Jurkat, Clone E6-1 (cell line): ENCODE measurements around the gene RANBP1.

ENCODE experiments used
- DNase-seq: peaks from one replicate; pipeline ENCODE4 v3.0.0-alpha.2; 2011; ENCODE audit warnings: low read depth, low spot score
- H3K4me3 ChIP-seq: 2 replicates; pipeline ENCODE4 v1.5.1; 2011; ENCODE audit warnings: mild to moderate bottlenecking, low read length, control low read depth, moderate library complexity

The RANBP1 gene

GRCh38 chr22:20117633-20118299, 1.9 kb downstream of the RANBP1 start:
- DNase-seq: no peak
- peak overlapping the region; percentile 98 for H3K4me3 ChIP-seq

GRCh38 chr22:20118300-20119020, 2.6 kb downstream of the RANBP1 start:
- peak overlapping the region; percentile 98 for H3K4me3 ChIP-seq
- DNase-seq: no peak

GRCh38 chr22:20121856-20122415, 6.0 kb downstream of the RANBP1 start:
- DNase-seq: no peak
- no peak overlapping the region for H3K4me3 ChIP-seq

DNA sequence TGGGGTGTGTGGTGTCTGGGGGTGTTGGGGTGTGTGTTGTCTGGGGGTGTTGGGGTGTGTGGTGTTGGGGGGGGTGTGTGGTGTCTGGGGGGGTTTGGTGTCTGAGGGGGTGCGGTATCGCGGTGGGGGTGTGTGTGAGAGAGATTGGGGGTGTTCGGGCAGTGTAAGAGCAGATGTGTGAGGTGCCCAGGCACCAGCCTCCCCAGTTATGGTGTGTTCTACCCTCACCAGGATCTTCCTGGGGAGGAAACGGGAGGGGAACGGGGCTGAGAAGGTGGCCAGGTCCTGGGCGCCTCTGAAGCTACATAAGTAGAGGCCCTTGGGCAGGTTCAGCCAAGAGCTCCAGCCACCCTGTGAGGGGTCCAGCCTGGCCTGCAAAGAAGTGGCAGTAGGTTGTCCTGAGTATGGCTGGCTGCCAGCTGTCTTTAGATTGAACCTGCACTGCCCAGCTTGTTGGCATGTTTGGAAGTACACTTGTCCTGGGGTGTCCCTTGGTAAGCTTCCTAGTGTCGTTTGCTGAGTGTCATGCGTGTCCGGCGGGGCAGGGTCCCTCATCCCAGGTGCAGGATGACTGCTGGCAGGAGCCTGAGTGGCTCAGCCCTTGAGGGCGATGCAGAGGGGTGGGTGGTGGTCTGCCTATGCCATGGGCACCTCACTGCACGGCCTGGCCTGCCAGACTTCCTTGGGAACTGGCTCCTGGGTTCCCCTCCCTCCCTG, 7.6 kb downstream of the RANBP1 start:
- H3K4me3 ChIP-seq: no peak overlapping the region
- DNase-seq: no peak

- no peak overlapping the region for H3K4me3 ChIP-seq
- no peak for DNase-seq
Observed at GRCh38 chr22:20124083-20124787, 8.3 kb downstream of the RANBP1 start.

- H3K4me3 ChIP-seq: no peak overlapping the region
- DNase-seq: no peak
Observed at GRCh38 chr22:20125201-20126174, 9.6 kb downstream of the RANBP1 start.

DNA sequence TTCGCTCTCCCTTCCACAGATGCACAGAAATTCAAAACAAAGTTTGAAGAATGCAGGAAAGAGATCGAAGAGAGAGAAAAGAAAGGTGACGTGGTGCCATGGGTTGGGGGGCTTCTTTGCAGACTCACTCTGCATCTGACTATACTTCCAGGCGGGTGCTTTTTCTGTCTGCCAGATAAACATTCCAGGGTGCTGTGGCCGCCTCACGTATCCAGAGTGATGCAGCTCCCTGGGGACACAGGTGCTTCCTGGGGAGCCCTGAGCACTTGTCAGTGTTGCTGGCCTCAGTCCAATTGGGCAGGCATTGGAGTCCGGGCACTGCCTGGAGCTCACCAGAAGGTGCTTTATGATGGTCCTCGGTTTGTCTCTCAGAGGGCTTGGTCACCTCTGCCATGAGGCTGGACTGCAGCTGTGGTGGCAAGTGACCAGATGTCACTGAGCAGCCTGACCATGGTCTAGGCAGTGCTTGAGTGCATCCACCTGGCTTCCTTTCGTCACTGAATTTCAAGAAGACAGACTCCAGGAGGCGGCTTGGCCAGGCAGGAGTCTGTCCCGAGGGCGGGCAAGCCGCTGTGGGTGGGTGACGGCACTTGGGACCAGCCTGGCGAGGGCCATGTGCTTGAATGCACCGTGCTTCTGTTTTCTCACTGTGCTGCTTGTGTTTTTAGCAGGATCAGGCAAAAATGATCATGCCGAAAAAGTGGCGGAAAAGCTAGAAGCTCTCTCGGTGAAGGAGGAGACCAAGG, 10.6 kb downstream of the RANBP1 start:
- no peak overlapping the region for H3K4me3 ChIP-seq
- DNase-seq: no peak

- H3K4me3 ChIP-seq: no peak overlapping the region
- no peak for DNase-seq
Observed at GRCh38 chr22:20127318-20127868, 11.5 kb downstream of the RANBP1 start.

- no peak overlapping the region for H3K4me3 ChIP-seq
- no peak for DNase-seq
Observed at GRCh38 chr22:20127869-20128618, 12.1 kb downstream of the RANBP1 start.

- DNase-seq: no peak
- H3K4me3 ChIP-seq: no peak overlapping the region
Observed at GRCh38 chr22:20128619-20128901, 12.7 kb downstream of the RANBP1 start.

DNA sequence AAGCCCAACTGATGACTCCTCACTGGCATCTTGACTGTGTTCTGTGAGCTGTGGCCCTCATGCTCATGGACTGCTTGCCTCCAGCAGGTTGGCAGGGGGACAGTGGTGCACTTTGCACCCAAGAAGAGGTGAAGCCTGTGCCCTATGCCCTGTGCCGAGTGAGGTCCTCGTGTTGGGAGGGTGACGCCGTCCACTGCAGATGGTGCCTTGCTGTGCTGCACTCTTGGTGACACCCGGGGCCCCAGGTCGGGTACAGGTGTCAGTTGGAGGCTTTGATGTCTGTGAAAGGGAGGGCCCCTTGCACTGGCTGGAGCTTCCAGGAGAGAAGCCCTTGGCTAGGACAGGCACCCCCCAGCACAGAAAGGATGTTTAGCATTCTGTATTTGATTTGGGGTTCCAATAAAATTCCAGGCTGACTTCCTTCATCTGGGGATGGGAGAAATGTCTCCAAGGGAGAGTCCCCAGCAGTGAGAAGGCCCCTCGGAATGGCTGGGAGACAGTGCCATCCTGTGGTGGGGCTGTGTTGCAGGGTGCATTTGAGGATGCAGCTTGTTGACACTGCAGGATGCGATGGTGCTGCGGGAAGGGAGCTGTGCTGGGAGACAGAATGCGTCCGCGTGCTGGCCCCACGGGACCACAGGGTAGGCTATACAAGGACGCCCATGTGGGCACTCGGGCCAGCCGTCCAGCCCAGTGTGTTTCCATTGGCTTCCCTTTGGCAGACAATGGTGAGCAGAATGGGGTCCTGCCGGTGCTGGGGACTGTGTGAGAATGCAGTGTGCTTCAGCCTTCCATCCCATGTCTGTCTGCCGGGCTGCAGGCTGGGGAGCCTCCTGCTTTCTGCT, 13.2 kb downstream of the RANBP1 start:
- no peak overlapping the region for H3K4me3 ChIP-seq
- DNase-seq: peak; percentile 41

DNA sequence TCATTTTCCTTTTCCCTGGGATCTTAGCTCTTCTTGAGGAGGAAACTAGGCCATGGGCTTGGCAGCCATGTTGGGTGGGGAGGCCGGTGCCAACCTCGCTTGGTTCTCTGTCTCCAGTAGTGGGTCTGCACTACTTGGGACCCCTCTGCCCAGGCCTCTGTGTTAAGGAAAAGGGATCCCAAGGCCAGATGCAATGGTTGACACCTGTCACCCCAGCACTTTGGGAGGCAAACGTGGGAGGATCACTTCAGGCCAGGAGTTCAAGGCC, 13.8 kb downstream of the RANBP1 start:
- H3K4me3 ChIP-seq: no peak overlapping the region
- no peak for DNase-seq

DNA sequence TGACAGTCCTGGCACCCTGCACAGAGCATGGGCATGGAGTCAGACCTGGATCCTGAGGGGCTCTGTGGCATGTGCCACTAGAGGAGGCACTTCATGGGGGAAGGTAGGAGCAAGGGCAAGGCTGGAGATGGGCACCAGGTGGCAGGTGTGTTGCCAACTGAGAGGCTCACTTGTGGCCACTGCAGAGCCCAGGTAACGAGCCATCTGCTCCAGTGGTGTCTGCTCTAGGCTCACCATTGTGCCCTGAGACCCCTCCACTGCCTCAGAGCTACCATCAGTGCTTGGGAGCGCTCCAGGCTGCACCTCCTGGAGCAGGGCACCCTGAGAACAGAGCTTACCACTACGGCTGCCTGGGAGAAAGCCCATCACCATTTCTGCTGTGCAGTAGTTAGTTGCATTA, 14.4 kb downstream of the RANBP1 start:
- peak; percentile 48 for DNase-seq
- no peak overlapping the region for H3K4me3 ChIP-seq

DNA sequence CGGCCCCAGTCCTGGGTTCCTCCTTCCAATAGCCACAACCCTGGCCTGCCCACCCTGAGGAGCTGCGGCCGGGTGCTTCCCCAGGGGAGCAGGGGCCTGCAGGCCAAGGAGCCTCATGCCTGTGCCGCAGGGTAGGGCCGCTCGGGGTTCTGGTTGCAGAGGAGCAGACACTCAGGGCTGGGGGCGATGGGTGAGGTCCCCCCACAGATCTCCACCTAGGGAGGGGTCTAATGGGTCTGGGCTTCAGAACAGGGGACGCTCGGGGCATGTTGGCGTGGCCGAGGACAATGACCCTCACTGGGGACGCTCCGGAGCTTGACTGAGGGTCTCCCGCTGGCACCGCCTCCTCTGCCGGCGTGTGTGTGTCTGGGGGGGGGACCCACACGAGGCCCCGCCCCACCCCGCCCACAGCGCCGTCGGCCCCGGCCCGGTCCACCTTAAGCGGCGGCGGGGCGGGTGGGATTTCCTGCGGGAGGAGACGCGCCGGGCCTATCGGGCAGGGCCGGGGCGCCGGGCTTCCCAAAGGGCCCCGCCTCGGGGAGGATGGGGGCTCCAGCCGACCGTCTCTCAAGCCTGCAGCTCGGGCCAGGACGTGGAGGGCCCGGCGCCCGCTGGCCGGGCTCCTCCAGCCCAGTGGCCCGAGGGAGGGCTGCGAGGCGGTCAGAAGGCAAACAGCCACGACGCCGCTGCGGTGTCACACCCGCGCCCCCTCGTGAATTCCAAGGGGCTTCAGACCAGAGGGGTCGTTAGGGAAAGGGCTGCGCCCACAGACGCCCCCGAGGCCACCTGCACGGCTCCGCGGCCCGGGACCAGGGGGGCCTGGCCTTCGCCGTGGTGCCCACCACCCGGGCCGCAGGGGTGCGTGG, 15.1 kb downstream of the RANBP1 start:
- peak; percentile 62 for DNase-seq
- peak overlapping the region; percentile 68 for H3K4me3 ChIP-seq

DNA sequence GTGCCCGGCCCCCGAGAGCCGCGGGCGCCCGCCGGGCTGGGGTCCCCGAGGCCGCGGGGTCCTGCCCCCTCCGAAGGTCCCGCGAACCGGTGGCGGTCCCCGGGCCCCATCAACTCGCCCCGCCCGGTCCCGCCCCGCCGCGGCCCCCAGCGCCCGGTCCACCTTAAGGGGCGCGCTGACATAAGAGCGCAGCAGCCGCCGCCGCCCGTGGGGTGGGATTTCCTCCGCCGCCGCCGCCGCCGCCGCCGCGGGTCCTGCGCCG, 15.6 kb downstream of the RANBP1 start, which contains the start of gene ZDHHC8:
ZDHHC8 (plus strand) TSS at position 208 of the 262 bp plus-strand sequence. CDS start 144 bp downstream, outside the sequence.
- no peak for DNase-seq

More for the DNA sequence above, 15.6 kb downstream of the RANBP1 start, which contains the start of gene ZDHHC8:
- peak within 1 kb of the TSS; percentile 76 for H3K4me3 ChIP-seq
